Hematopoietic multipotent progenitor cell treated with erythropoietin and hydrocortisone succinate and interleukin-3 and kit ligand, for 8 days (in vitro differentiated cells): ENCODE results near the gene RNPS1.

Experiments used
- DNase-seq: peaks from one replicate; pipeline ENCODE4 v3.0.0-alpha.2; 2015

RNPS1 gene

DNA sequence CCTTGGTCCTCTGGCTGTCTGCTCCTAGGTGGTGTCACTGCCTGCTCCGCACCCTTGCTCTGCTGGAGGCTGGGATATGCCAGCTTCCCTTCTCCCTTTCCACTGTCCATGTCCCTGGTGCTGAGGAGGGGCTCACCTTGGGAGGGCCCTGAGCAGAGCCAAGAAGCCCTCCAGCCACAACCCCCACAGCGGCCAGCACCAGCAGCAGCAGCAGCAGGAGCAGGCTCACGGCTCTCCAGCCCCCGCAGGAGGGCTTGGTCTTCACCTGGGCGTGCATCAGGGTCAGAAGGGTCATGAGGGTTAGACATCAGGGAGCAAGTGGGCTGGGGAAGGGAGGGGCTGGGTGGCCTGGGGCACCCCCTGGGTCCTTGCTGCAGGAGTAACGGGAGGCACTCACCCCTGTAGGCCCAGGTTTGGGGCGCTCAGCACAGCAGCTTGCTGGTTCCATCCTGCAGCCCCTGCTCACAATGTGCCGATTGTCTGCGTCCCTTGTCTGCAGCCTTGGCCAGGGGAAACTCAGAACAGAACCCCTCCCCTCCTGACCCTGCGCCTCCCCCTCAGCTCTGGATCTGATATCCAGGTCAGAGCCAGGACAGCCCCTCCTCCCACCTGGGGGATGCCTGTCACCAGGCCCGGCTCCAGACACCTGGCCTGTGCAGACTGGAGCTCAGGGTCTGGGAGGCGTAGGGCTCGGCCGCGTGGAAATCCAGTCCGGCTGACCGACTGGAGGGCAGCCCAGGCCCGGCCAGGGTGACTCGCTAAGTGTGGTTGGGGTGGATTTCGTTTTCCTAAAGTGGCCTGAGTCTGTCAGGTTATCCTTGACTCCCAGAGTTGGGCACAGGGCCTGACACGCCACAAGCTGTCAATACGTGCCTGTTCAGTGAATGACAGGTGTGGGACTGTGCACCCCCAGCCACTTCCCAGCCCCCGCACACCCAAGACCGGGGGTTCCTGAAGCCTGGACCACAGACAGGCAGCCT, 57.2 kb downstream of the RNPS1 start, which contains the start of gene BRICD5:
TSS of gene BRICD5 (minus strand) at position 478 of the 980 bp plus-strand sequence. CDS start at position 448, 30 bp downstream.
- DNase-seq, result no peak

DNA sequence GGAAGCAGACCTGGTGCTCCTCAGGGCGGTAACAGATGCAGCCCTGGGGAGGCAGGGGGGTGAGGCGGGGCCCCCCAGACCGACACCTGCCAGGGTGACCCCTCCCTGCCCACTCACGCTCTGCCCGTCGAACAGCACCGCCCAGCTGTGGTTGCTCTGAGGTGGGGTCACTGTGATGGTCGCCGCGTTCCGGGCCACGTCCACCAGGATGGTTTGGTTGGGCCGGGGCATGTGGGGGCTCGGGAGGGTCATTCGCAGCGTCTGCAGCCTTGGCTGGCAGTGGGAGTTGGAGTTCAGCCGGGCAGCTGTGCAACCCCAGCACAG, 58.0 kb downstream of the RNPS1 start:
- DNase-seq, result no peak

DNA sequence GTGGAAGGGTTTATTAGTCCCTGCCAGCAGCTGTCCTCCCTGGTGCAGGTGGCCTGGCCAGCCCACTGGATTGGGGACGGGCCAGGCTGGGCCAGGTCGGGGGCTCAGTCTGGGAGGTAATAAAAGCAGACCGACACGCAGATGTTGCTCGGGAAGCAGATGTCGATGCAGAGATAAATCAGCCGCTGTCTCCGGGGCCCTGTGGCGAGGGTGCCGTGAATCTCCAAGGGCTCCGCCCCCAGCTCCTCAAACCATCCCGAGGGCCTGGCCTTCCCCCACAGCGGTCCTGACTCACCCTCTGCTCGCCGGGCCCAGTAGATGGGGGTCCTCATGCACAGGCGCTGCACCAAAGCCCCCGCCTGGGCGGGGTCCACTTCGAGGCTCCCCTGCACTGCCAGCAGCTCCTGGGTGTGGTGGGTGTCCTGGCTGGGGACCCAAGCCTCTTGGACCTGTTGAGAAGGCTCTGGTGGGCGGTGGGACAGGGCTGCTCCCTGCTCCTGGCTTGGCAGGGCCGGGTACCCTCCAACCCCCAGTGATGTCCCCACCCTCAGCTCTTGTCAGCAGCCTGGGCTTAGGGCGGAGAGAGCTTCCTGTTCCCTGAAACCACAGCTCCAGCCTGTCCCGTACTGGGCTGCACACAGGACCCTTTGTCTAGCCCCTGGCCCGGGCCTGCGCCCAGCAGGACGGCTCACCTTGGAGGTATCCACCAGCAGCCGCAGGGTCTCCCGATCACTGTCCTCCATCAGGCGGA, 58.5 kb downstream of the RNPS1 start:
- DNase-seq, result no peak

DNA sequence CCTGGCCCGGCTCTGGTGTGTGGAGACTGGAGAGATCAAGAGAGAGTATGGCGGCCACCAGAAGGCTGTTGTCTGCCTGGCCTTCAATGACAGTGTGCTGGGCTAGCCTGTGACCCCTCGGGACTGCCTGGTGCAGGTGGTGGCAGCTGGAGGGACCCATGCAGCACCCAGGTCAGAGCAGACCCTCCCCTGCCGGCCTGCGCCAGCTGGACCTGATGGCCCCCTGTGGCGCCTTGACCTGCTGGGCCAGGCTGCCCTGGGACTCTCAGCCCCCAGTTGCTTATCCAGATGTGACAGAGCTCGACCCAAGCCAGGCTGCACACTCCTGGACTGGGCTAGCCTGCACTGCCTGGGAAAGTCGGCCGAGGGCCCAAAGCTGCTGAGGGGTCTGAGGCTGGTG, 59.2 kb downstream of the RNPS1 start:
- DNase-seq, result no peak

DNA sequence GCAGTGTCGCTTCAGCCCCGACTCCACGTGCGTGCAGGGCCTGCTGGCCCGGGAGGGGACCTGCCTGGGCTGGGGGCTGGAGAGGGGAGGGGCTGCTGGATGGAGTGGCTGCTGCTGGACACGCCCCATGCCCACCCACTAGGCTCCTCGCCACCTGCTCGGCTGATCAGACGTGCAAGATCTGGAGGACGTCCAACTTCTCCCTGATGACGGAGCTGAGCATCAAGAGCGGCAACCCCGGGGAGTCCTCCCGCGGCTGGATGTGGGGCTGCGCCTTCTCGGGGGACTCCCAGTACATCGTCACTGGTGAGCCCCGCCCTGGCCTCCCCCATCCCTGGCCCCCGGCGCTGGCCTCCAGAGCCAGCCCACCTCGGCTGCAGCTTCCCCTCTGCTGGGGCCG, 59.6 kb downstream of the RNPS1 start:
- DNase-seq, result no peak

DNA sequence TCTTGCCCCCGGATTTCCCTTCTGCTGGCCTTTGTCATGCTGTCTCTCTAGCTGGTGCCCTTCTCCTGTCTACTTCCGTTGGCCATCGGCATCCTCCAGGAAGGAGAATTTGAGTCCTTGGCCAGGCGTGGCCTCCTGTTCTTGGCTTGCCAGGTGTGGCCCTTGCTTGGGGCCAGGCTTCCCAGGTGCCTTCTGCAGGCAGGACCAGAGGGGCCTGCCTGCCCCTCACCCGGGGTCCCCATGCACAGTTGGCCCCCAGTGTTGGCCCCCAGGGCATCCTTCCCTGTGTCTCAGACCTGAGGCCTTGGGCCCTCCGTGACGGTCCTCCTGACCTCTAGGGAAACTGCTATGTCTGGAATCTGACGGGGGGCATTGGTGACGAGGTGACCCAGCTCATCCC, 60.1 kb downstream of the RNPS1 start:
- DNase-seq, result no peak

DNA sequence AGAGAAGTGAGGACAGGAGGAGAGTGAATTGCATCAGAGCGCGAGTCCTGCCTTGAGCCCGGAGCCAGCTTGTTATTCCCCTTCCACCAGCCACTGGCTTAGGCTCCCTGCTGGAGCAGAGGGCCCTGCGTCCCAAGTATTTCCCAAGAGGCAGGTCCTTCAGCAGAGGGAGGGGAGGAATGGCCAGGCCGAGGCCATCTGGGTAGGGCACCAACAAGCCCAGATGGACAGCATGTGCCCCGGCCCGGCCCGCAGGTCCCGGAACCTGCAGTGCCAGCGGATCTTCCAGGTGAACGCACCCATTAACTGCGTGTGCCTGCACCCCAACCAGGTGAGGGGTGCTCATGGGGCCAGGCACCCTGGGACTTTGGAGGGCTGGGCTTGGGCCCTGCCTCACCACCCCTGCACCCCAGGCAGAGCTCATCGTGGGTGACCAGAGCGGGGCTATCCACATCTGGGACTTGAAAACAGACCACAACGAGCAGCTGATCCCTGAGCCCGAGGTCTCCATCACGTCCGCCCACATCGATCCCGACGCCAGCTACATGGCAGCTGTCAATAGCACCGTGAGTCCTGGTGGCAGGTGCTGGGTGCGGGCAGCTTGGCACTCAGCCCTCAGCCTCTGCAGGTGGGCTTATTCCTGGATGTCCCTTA, 61.0 kb downstream of the RNPS1 start:
- DNase-seq, result no peak

DNA sequence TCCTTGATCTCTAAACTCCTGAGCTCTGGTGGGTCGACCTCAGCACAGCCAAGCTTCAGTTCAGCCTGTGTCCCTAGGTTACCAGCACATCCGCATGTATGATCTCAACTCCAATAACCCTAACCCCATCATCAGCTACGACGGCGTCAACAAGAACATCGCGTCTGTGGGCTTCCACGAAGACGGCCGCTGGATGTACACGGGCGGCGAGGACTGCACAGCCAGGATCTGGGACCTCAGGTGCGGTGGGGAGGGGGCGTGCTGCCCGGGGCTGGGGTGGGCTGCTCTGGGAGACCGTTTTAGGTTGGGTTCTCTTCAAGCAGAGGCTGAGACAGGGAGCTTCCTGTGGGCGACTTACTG, 61.5 kb downstream of the RNPS1 start:
- DNase-seq, result no peak

DNA sequence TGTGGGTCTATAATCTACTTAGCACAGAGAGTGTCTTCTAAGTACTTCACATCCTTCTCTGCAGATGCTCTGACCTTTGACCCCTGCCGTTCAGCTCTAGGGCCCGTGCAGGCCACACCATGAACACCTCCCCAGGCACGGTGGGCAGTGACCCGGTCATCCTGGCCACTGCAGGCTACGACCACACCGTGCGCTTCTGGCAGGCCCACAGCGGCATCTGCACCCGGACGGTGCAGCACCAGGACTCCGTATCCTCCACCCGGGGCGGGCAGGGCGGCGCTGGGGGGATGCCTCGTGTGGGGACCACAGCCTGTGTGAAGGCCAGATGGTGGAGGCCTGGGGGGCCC, 62.0 kb downstream of the RNPS1 start:
- DNase-seq, result no peak

DNA sequence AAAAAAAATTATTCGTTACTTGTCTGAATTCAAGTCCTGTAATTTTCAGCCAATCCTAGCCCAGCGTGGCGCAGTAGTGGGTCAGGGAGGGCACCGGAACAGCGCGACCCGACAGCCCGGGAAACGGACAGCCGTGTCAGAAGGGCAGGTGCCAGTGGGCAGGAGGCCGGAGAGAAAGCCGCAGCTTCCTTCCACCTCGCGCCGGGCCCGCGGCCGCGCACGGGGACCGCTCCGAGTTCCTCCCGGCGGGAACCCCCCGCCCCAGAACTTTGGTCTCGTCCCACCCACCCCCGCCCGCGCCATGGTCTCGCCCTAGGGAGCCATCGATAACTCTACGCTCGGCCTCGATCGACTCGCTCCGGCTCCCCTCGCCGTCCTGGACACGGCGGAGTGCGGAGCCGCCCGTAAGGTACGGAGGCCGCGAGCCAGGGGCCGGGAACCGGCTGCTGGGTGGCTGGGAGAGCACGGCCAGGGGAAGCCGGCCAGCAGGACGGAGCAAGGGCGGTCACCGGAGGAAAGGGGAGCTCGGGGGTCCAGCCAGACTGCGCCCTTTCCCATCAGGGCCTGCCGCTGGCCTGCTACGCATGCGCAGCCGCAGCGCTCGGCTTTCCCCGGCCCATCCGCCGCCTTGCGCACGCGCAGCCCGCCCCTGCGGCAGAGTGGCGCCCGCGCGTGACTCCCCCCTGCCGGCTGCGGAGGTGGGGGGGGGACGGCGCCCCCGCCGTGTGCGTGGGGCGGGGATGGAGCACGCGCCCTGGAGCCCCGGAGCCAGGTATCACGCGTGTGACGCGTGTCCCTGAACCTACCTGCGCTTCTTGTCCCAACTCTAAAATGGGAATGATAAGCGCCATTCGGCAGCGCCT, 62.6 kb downstream of the RNPS1 start, which contains the start of gene MLST8:
TSS of gene MLST8 (plus strand) at position 351 of the 863 bp plus-strand sequence. CDS start 632 bp downstream, outside the sequence.
- DNase-seq, result peak; percentile 87

DNA sequence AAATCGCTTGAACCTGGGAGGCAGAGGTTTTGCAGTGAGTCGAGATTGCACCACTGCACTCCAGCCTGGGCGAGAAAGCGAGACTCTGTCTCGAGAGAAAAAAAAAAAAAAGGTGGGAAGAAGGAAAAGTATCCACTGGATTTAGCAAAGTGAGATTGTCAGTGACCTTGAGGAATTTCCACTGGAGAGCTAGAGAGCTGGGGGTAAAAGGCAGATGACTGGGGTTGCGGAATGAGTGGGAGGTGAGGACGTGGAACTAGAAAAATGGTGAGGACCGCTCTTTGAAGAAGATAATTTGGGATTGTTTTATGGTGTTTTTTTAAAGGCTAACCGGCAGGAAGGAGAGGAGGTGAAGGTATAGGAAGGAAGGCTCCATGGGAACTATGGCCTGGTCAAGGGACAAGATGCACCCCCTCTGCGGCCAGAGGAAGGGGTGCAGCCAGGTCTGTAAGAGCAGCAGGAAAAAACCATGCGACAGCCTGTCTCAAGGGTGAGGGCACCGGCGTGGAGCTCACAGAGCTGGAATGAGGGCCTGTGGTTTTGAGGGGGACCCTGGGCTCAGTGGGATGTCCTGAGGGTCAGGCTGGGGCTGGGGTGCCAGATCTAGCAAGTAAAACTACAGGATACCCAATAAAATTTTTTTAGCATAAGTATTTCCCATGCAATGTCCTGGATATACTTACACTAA, 63.4 kb downstream of the RNPS1 start:
- DNase-seq, result no peak
